Adrenal gland (tissue), 12 donors: ENCODE data around the gene FBLL1. TPM values are rescaled to one million over a fixed set of nuclear protein-coding genes. Genes with fewer than 3 reads are reported as not detected.

ENCODE experiments used
- DNase-seq, 7 donors: peaks; one replicate each; pipeline ENCODE4 v3.0.0-alpha.2; 2019 to 2020
- H3K27ac ChIP-seq, 5 donors: fragments of 200-600 bp; sonication (generic) in 4 of 5; 1 replicate in 3 of 5; 2 replicates in 2 of 5; pipeline versions ENCODE4 v1.5.1 to v1.8.0; 2016 to 2020; ENCODE audit warnings: mild to moderate bottlenecking in 1 of 5
- H3K27me3 ChIP-seq: fragments of 200-600 bp; 2 replicates; pipeline ENCODE4 v1.8.0; 2021
- H3K36me3 ChIP-seq, 2 donors: fragments of 200-600 bp; replicated peaks in 1 of 2; 1 replicate in 1 of 2; 2 replicates in 1 of 2; pipeline versions ENCODE4 v1.5.1 to v1.8.0; 2018 to 2022
- H3K4me1 ChIP-seq, 2 donors: fragments of 200-600 bp; replicated peaks in 1 of 2; 1 replicate in 1 of 2; 2 replicates in 1 of 2; pipeline versions ENCODE4 v1.5.1 to v1.8.0; 2018 to 2021
- H3K4me3 ChIP-seq, 4 donors: fragments of 200-600 bp; sonication (generic) in 3 of 4; one replicate each; pipeline ENCODE4 v1.5.1; 2016 to 2018
- H3K9me3 ChIP-seq, 3 donors: fragments of 200-600 bp; sonication (generic) in 1 of 3; replicated peaks in 1 of 3; 1 replicate in 2 of 3; 2 replicates in 1 of 3; pipeline versions ENCODE4 v1.5.1 to v1.8.0; 2016 to 2021
- POLR2A ChIP-seq, 2 donors: fragments of 450-650 bp; IDR thresholded peaks; one replicate each; pipeline ENCODE4 v1.6.1; 2017; ENCODE audit warnings: antibody characterized with exemption in 2 of 2, mild to moderate bottlenecking in 2 of 2, moderate library complexity in 1 of 2
- WGBS, 4 donors: extraction: QIAGEN DNeasy Blood & Tissue Kit in 2 of 4; methylation state at CpG; one replicate each; pipeline versions ENCODE4 v1.1.5 to v1.1.7; 2013 to 2017; 5-methylcytosine and 5-hydroxymethylcytosine counted together
- intact Hi-C, 2 donors: fragments of 100-400 bp; cut with DNase I; formaldehyde crosslinking; loops; one replicate each; pipeline versions ENCODE4 v1.14.1 to v1.15.0; 2022 to 2023
- polyA plus RNA-seq, 3 donors: library from polyadenylated mRNA; stranded (reverse); fragments of 200-250 nt in 2 of 3; fragments of 350-450 nt in 1 of 3; fragmentation: Illumina TruSeq in 1 of 3; extraction: RNeasy Lipid Tissue Mini Kit (QIAGEN cat#74804) in 1 of 3; gene quantifications; one replicate each; pipeline ENCODE4 v1.2.3, GENCODE V29; 2013 to 2014
- total RNA-seq, 9 donors: library from RNA; depleted of rRNA in 4 of 9; stranded (reverse); fragments of >200 nt in 4 of 9; fragments of 120-200 nt in 1 of 9; fragmentation: NEBNext Ultra II Directional in 1 of 9; extraction: Animal tissue kit (Norgen Biotek cat#: 25700) in 1 of 9; gene quantifications; one replicate each; pipeline versions ENCODE4 v1.1.0 to v1.2.4, GENCODE V29; 2013 to 2023
- TF ChIP-seq, protein P1 (sequence below), 6 experiments: fragments of 450-650 bp in 4 of 6; fragments of 200-600 bp in 2 of 6; sonication (generic) in 1 of 6; IDR thresholded peaks; 1 replicate in 5 of 6; 2 replicates in 1 of 6; pipeline versions ENCODE4 v1.5.1 to v1.8.0; 2016 to 2021; ENCODE audit warnings: antibody characterized with exemption in 6 of 6, mild to moderate bottlenecking in 2 of 6, moderate library complexity in 1 of 6
- donor health status: healthy with polysubstance abuse.
- donor health status: Bipolar disorder and iron deficiency.
- donor health status: DM: yes; HTN: yes; CAD: no.
- donor health status: DM: no; HTN: no; CAD: no.
- donor health status: DM: no; HTN: no; CAD: no.
- donor health status: DM: yes; HTN: yes; CAD: no.

Gene FBLL1
- total and polyA plus RNA-seq, 12 donors = 0.31 to 4.3 (median 1.1) TPM; not detected in 1

DNA sequence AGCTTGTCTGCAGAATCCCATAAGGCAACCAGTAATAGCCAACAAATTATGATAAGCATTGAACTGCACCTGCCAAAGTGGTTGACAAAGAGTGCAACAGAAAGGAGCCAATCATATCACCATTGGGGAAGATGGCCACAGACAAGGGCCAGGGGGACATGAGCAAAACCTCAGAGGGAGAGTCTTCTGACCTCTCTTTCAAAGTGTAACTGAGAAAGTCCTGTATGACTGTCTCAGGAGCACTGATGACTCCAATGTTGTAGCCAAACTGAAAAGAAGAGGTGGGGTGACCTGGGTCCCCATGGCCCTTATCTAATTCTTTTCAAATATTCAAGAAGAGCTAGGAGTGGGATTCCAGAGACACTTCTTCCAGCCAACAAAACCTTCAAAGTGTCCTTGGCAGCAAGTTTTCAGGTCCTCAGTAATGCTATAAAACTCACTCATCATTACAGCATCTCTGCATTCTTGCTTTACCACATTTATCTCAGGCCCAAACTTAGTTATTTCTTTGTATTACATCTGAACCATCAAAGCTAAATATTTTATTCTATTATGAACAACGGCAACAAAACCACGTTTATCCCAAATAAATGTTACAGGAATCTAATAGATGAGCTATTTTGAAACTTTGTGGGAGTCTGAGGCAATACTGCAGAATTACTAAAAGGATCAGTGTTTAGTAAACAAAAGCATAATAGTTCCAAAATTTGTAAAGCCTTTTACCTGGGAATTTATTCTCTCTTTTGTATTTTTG, 24.4 kb downstream of the FBLL1 start:
- 88 to 92% (median 89%) methylated on average over 2 of the region's 2 CpGs for WGBS, 4 donors
- H3K27ac ChIP-seq = no peak overlapping the region
- peaks cover 0 to 6% of the 10 kb centered on the region in 2 donors for H3K4me1 ChIP-seq
- H3K4me3 ChIP-seq = no peak overlapping the region
- intact Hi-C loops = no loop called here
- H3K27me3 ChIP-seq = no peaks in the 10 kb centered on the region
- no peaks in the 10 kb centered on the region for H3K9me3 ChIP-seq
- no peak for TF ChIP-seq POLR2A (IDR thresholded peaks at IDR 0.05)
- TF ChIP-seq, protein P1, sequence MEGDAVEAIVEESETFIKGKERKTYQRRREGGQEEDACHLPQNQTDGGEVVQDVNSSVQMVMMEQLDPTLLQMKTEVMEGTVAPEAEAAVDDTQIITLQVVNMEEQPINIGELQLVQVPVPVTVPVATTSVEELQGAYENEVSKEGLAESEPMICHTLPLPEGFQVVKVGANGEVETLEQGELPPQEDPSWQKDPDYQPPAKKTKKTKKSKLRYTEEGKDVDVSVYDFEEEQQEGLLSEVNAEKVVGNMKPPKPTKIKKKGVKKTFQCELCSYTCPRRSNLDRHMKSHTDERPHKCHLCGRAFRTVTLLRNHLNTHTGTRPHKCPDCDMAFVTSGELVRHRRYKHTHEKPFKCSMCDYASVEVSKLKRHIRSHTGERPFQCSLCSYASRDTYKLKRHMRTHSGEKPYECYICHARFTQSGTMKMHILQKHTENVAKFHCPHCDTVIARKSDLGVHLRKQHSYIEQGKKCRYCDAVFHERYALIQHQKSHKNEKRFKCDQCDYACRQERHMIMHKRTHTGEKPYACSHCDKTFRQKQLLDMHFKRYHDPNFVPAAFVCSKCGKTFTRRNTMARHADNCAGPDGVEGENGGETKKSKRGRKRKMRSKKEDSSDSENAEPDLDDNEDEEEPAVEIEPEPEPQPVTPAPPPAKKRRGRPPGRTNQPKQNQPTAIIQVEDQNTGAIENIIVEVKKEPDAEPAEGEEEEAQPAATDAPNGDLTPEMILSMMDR (IDR thresholded peaks at IDR 0.05) = no peak
- DNase-seq = no peak
- H3K36me3 ChIP-seq = peaks cover 0 to 35% of the 10 kb centered on the region in 2 donors

DNA sequence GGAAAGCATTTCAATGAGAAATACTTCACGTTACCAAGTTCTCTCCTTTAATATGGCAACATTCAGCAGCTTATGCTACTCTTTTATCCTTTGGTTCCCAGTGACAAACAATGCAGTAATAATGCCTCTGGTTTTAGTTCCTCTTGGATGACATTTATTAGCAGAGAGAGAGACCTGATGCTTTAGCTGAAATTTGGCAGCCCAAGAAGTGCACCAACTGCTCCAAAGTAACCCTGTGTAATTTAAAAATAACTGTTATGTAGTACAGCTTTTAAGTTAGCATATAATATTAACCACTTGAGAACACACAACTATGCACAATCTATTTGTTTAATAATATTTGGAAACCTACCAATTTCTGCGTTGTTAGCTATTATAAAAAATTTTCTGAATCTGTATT, 28.3 kb downstream of the FBLL1 start:
- no peak for DNase-seq
- intact Hi-C loops = no loop called here
- Histone ChIP-seq H3K27me3 (no peaks in the 10 kb centered on the region), H3K36me3 (peaks cover 0 to 53% of the 10 kb centered on the region in 2 donors), H3K4me3 (no peak overlapping the region), H3K4me1 (peaks cover 6 to 11% of the 10 kb centered on the region in 2 donors), H3K27ac (no peak overlapping the region), H3K9me3 (no peaks in the 10 kb centered on the region)
- TF ChIP-seq, protein P1 (IDR thresholded peaks at IDR 0.05) = no peak
- TF ChIP-seq POLR2A (IDR thresholded peaks at IDR 0.05) = no peak
- 95 to 100% (median 97%) methylated on average over 2 of the region's 2 CpGs for WGBS, 4 donors

DNA sequence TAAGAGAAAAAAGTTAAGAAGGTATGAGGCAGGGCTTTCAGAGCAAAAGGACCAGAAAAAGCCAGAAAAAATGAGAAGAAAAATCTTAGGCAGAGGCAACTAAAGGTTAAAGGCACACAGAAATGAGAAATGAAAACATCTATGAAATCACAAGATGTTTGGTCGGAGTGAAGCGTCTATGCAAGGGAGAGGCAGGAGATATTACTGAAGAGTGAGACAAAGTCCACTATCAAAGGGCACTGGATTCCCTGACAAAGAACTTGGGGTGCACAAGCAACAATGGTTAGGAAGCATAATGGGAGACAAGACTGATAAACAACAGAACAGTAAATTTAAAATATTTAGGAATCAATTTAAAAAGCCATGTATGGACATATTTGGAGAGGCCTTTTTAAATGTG, 33.2 kb downstream of the FBLL1 start:
- intact Hi-C loops = loop anchor here in 1 of 2 donors (10.0 kb wide), 1 partner anchor 67 kb away; no protein-coding TSS in a partner anchor
- H3K36me3 ChIP-seq = peaks cover 0 to 42% of the 10 kb centered on the region in 2 donors
- peaks cover 16 to 35% of the 10 kb centered on the region in 2 donors for H3K4me1 ChIP-seq

DNA sequence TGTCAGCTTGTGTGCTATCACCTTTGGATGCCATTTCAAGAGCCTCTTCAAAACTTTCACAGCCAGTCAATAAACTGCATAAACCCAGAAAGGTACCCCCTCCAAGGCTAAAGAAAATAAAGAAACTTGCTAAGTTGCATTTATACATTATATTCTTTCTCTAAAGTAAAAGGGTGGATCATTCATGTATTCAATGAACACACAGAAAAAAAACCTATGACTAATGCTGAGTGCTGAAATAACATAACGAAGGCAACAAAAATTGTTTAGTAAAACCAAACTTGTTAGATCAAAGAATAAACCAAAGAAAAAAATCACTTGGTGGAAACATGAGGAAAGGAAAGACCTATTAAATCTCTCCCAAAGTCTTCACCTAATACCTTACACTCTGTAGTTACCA, 34.9 kb downstream of the FBLL1 start:
- H3K27me3 ChIP-seq = no peaks in the 10 kb centered on the region
- intact Hi-C loops = loop anchor here in 1 of 2 donors (10.0 kb wide), 1 partner anchor 69 kb away; no protein-coding TSS in a partner anchor
- H3K4me1 ChIP-seq = peaks cover 16 to 35% of the 10 kb centered on the region in 2 donors
- H3K36me3 ChIP-seq = peaks cover 0 to 33% of the 10 kb centered on the region in 2 donors
- no peak overlapping the region for H3K4me3 ChIP-seq
- WGBS, 4 donors = 46 to 48% (median 46%) methylated on average over 1 of the region's 1 CpG
- TF ChIP-seq, protein P1 (IDR thresholded peaks at IDR 0.05) = no peak
- TF ChIP-seq POLR2A (IDR thresholded peaks at IDR 0.05) = no peak
- no peaks in the 10 kb centered on the region for H3K9me3 ChIP-seq
- DNase-seq = no peak
- H3K27ac ChIP-seq = no peak overlapping the region

More for the DNA sequence above, 33.2 kb downstream of the FBLL1 start:
- no peaks in the 10 kb centered on the region for H3K27me3 ChIP-seq
- DNase-seq = no peak
- peak overlapping the region in 1 of 5 donors; percentile 4 for H3K27ac ChIP-seq
- no peaks in the 10 kb centered on the region for H3K9me3 ChIP-seq
- 60 to 72% (median 68%) methylated on average over 2 of the region's 2 CpGs for WGBS, 4 donors
- TF ChIP-seq, protein P1 (IDR thresholded peaks at IDR 0.05) = no peak
- TF ChIP-seq POLR2A (IDR thresholded peaks at IDR 0.05) = no peak
- H3K4me3 ChIP-seq = no peak overlapping the region
